Urothelium cell line (cell line): ENCODE results near the gene DTNB.

Source experiments
- DNase-seq: peaks from one replicate; pipeline ENCODE4 v3.0.0; 2011; ENCODE audit warnings: low spot score, mixed read lengths
- FAIRE-seq: peaks from 2 replicates; lab custom pipeline; 2011; peaks lifted over from hg19 to GRCh38; lab: Jason Lieb, UNC

DTNB gene

GRCh38 chr2:25334482-25334881, 338.9 kb downstream of the DTNB start:
- FAIRE-seq = no peak
- DNase-seq = no peak

DNA sequence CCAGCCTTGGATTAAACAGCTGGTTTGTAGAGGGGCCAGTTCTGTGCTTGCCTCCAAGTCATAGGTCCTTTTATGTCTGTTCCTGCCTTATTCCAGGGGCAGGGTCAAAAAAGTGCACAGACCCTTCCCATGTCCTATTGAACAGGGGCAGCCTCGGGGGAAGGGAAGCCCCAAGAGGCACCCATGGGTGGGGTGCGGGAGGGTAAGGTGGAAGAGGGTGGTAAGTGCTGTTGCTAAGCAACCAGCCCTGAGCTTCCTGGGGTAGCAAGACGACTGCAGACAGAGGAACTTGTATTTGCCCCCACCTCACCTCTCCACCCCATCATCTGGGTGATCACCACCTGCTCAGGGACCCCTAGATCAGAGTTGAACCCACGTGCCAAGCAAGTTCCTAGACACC, 339.4 kb downstream of the DTNB start:
- no peak for FAIRE-seq
- DNase-seq = no peak

GRCh38 chr2:25332571-25332970, 340.8 kb downstream of the DTNB start:
- DNase-seq (no peak), FAIRE-seq (no peak)

DNA sequence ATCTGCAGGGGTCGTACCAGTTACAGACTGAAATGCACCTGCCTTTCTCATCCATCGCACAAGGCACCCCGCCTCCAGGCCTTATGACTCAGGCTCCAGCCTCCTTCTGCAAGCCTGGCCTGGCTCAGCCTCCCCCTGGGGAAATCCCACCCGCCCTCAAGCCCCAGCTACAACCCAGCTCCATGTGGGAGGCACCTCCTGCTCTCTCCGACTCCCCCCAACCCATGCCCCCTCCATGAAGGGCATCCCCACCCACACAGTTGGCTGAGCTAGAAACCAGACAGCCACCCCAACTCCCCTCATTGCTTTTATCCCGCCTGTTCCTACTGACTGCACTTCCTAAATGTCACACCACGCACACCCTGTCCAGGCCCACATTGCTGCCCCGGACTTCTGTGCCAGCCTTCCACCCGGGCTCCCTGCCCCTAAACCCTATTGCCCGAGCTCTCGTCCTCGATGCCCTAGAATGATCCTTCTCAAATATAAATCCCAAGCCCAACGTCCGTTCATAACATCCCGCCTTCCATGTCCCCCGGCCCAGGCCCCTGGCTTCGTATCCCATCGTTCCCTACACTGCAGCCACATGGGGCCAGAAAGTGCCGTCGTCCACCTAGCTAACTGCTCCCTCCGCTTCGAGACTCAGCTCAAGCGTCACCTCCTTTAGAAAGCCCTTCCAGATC, 341.6 kb downstream of the DTNB start:
- no peak for FAIRE-seq
- no peak for DNase-seq

- DNase-seq = no peak
- no peak for FAIRE-seq
Observed at GRCh38 chr2:25330937-25331336, 342.4 kb downstream of the DTNB start.

- FAIRE-seq = no peak
- DNase-seq = no peak
Observed at GRCh38 chr2:25330273-25330672, 343.1 kb downstream of the DTNB start.

DNA sequence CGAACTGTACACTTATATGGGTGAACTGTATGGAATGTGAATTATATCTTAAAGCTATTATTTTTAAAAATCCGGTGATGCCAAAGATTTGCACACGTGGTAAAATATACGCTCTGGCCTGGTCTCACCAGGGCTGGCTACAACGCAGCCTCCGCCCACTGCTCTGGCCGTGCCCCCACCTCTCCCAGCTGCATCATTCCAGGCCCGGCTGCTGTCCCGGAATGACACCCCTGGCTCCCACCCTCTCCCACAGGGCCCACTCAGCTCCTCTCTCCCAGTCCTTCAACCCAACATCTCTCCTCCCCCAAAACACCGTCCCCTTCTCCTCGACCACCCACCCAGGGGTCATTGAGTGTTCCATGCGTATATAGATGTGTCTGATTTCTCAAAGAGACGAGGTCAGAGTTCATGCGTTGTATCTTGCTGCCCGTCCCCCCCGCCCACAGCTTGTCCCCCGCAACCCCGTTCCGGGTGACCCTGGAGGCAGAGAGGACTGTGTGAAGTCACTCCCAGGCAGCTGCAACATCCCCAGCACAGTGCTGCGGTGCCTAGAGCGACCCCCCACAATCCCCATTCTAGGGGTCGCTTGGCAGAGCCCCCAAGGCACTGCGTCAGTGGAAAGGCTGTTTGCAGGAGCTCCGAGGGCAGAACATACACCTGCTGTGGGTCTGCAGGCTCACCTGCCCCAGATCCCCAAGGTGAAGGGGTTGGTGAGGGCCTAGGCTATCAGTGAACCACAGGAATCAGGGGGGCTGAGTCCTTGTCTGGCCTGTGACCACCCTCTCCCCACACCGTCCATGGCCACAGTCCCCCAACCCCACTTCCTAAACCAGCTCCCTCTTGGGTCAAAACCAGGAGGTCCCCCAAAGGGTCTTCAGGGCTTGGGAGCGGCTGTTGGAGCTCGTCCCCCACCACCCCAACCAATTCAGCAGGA, 345.0 kb downstream of the DTNB start:
- FAIRE-seq (no peak), DNase-seq (no peak)
